ENCODE measurements around the gene ADGRF1.
A peak's percentile ranks its signal among the peaks of the same experiment; 100 is the strongest.

The ADGRF1 gene

DNA sequence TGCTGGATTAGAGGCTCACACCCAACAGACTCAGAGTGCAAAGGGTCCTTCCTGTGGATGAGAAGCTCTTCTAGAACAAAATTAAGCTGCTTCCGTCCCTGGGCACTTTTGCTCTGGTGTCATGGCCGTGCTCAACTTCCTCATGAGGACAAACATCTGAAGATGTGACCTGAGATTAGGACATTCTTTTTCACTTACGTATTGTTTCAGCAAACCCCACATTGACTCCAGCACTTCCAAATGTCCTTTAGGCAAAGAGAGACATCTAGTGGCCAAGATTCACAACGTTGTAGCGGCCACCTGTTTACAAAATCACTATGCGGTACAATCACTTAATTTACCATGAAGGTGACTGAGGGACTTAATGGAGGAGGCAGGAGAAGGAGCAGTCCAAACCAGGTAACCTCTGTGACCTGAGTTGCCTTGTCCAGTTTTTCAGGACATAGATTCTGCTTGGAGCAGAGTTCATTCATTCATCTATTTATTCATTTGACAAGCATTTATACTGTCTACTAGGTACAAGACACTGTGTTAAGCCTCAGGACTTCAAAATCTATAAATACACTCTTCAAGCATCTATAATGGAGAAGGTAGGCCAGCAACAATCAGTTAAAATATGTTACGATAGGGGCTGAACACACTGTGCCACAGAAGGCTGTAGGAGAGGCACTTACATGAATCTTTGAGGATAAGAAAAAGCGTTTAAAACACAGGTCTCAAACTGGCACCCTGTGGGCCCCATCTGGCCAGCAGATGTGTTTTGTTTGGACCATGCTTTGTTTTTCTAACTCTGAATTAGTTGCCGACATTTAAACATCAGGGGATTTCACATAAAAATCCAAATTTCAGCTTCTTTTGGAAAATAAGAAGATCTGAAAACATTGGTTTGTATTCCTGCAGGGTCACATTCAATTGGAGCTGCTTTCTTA is 5.6 kb upstream of the ADGRF1 start:
- H3K9me3 ChIP-seq (ENCODE audit: insufficient read depth, low read length): no peaks in the 10 kb centered on the region
- no peak overlapping the region for H3K4me3 ChIP-seq (ENCODE audit: insufficient read depth, low read length, poor library complexity, severe bottlenecking)
- no peak overlapping the region for H3K9ac ChIP-seq (ENCODE audit: low read length)
- H3K27ac ChIP-seq (ENCODE audit: low read depth, low read length): no peak overlapping the region
- no peaks in the 10 kb centered on the region for H3F3A ChIP-seq (ENCODE audit: insufficient read depth)
- no peak overlapping the region for H3K4me2 ChIP-seq (ENCODE audit: low read depth, low read length, poor library complexity, severe bottlenecking)
- H2AFZ ChIP-seq (ENCODE audit: low read depth, low read length, severe bottlenecking): no peak overlapping the region
- no peaks in the 10 kb centered on the region for H3K36me3 ChIP-seq (ENCODE audit: low read length)
- H3K9me2 ChIP-seq (replicated peaks; ENCODE audit: insufficient read depth, low read length): no peaks in the 10 kb centered on the region
- no peak for TF ChIP-seq EZH2phosphoT487 (conservative IDR thresholded peaks at IDR 0.05; ENCODE audit: low read length)
- TF ChIP-seq, protein P1, sequence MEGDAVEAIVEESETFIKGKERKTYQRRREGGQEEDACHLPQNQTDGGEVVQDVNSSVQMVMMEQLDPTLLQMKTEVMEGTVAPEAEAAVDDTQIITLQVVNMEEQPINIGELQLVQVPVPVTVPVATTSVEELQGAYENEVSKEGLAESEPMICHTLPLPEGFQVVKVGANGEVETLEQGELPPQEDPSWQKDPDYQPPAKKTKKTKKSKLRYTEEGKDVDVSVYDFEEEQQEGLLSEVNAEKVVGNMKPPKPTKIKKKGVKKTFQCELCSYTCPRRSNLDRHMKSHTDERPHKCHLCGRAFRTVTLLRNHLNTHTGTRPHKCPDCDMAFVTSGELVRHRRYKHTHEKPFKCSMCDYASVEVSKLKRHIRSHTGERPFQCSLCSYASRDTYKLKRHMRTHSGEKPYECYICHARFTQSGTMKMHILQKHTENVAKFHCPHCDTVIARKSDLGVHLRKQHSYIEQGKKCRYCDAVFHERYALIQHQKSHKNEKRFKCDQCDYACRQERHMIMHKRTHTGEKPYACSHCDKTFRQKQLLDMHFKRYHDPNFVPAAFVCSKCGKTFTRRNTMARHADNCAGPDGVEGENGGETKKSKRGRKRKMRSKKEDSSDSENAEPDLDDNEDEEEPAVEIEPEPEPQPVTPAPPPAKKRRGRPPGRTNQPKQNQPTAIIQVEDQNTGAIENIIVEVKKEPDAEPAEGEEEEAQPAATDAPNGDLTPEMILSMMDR (IDR thresholded peaks at IDR 0.05; ENCODE audit: insufficient read depth, low read length, poor library complexity, severe bottlenecking): peak; percentile 94
- H3K79me2 ChIP-seq (ENCODE audit: insufficient read depth, low read length): no peaks in the 10 kb centered on the region
- no peaks in the 10 kb centered on the region for H4K20me1 ChIP-seq (ENCODE audit: low read depth, low read length)
- H3K27me3 ChIP-seq (ENCODE audit: low read length): no peaks in the 10 kb centered on the region

DNA sequence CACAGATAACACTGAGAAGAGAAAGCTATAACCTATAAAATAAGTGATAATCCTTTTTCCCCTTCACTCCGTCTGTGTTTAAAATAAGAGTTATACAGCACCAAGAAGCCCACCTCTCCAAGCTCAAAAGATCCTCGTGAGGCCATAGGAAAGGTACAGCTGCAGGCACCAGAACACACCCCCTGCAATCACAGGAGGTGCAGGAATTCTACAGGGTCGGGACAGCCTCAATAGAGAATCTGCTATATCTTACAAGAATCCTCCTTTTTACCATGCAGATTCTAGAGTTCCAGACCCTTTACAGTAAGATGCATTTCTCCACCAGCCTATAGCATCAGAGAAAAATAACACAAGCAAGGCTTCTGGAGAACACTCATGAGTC is 5.0 kb upstream of the ADGRF1 start:
- H3K9me3 ChIP-seq (ENCODE audit: insufficient read depth, low read length): no peaks in the 10 kb centered on the region
- H3K9ac ChIP-seq (ENCODE audit: low read length): no peak overlapping the region
- H3K9me2 ChIP-seq (replicated peaks; ENCODE audit: insufficient read depth, low read length): no peaks in the 10 kb centered on the region
- H3K4me2 ChIP-seq (ENCODE audit: low read depth, low read length, poor library complexity, severe bottlenecking): no peak overlapping the region
- H3K36me3 ChIP-seq (ENCODE audit: low read length): no peaks in the 10 kb centered on the region
- H3K4me3 ChIP-seq (ENCODE audit: insufficient read depth, low read length, poor library complexity, severe bottlenecking): no peak overlapping the region
- no peaks in the 10 kb centered on the region for H4K20me1 ChIP-seq (ENCODE audit: low read depth, low read length)
- H2AFZ ChIP-seq (ENCODE audit: low read depth, low read length, severe bottlenecking): no peak overlapping the region
- no peaks in the 10 kb centered on the region for H3F3A ChIP-seq (ENCODE audit: insufficient read depth)
- no peaks in the 10 kb centered on the region for H3K79me2 ChIP-seq (ENCODE audit: insufficient read depth, low read length)
- TF ChIP-seq, protein P1 (IDR thresholded peaks at IDR 0.05; ENCODE audit: insufficient read depth, low read length, poor library complexity, severe bottlenecking): no peak
- no peak for TF ChIP-seq EZH2phosphoT487 (conservative IDR thresholded peaks at IDR 0.05; ENCODE audit: low read length)
- no peaks in the 10 kb centered on the region for H3K27me3 ChIP-seq (ENCODE audit: low read length)
- H3K27ac ChIP-seq (ENCODE audit: low read depth, low read length): no peak overlapping the region

DNA sequence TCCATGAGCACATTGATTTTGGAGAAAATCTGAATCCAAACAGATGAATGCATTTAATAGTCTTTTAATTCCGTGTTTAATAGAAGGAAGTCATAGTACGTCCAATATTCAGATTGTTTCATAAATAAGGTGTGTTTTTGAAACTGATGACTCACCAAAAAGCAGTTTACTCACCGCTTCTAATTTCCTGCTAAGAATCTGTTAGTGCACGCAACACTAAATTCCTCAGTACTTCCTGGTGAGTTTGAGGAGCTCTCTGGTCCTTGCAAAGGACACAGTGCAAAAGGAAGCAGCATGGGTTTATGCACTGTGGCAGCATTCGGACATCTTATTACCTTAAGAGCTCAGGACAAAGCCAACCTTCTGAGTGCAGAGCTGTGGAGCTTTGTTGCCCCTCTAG is 2.3 kb upstream of the ADGRF1 start:
- H3K9ac ChIP-seq (ENCODE audit: low read length): no peak overlapping the region
- no peaks in the 10 kb centered on the region for H3F3A ChIP-seq (ENCODE audit: insufficient read depth)
- H3K27ac ChIP-seq (ENCODE audit: low read depth, low read length): no peak overlapping the region
- H3K4me2 ChIP-seq (ENCODE audit: low read depth, low read length, poor library complexity, severe bottlenecking): no peak overlapping the region
- H3K4me3 ChIP-seq (ENCODE audit: insufficient read depth, low read length, poor library complexity, severe bottlenecking): no peak overlapping the region
- H2AFZ ChIP-seq (ENCODE audit: low read depth, low read length, severe bottlenecking): no peak overlapping the region
- H3K9me3 ChIP-seq (ENCODE audit: insufficient read depth, low read length): no peaks in the 10 kb centered on the region
- no peaks in the 10 kb centered on the region for H3K27me3 ChIP-seq (ENCODE audit: low read length)
- no peaks in the 10 kb centered on the region for H3K9me2 ChIP-seq (replicated peaks; ENCODE audit: insufficient read depth, low read length)
- H4K20me1 ChIP-seq (ENCODE audit: low read depth, low read length): no peaks in the 10 kb centered on the region
- H3K36me3 ChIP-seq (ENCODE audit: low read length): no peaks in the 10 kb centered on the region
- TF ChIP-seq, protein P1 (IDR thresholded peaks at IDR 0.05; ENCODE audit: insufficient read depth, low read length, poor library complexity, severe bottlenecking): no peak
- no peak for TF ChIP-seq EZH2phosphoT487 (conservative IDR thresholded peaks at IDR 0.05; ENCODE audit: low read length)
- H3K79me2 ChIP-seq (ENCODE audit: insufficient read depth, low read length): no peaks in the 10 kb centered on the region
